Esophagus squamous epithelium (tissue), 5 donors: ENCODE data around the gene BLMH. TPM values are rescaled to one million over a fixed set of nuclear protein-coding genes. Genes with fewer than 3 reads are reported as not detected.

Source experiments
- DNase-seq: peaks from one replicate; lab custom pipeline; 2025; lab: John Stamatoyannopoulos, UW
- H3K27ac ChIP-seq, 4 donors: fragments of 200-600 bp; sonication (generic); one replicate each; pipeline ENCODE4 v1.5.1; 2016 to 2019; ENCODE audit warnings: mild to moderate bottlenecking in 1 of 4
- H3K27me3 ChIP-seq, 4 donors: fragments of 200-600 bp; sonication (generic); 1 replicate in 3 of 4; 2 replicates in 1 of 4; pipeline versions ENCODE4 v1.5.1 to v1.6.0; 2017 to 2021; ENCODE audit warnings: antibody characterized with exemption in 1 of 4
- H3K36me3 ChIP-seq, 3 donors: fragments of 200-600 bp; sonication (generic); one replicate each; pipeline ENCODE4 v1.5.1; 2016 to 2019
- H3K4me1 ChIP-seq, 3 donors: fragments of 200-600 bp; sonication (generic); one replicate each; pipeline ENCODE4 v1.5.1; 2017 to 2019
- H3K4me3 ChIP-seq, 4 donors: fragments of 200-600 bp; sonication (generic); 1 replicate in 3 of 4; 2 replicates in 1 of 4; pipeline ENCODE4 v1.5.1; 2016 to 2019; ENCODE audit warnings: mild to moderate bottlenecking in 2 of 4, moderate library complexity in 1 of 4
- H3K9me3 ChIP-seq, 3 donors: fragments of 200-600 bp; sonication (generic); one replicate each; pipeline ENCODE4 v1.5.1; 2016 to 2019
- CTCF ChIP-seq, 6 experiments: fragments of 450-650 bp in 4 of 6; fragments of 200-600 bp in 2 of 6; sonication (generic) in 2 of 6; IDR thresholded peaks; one replicate each; pipeline ENCODE4 v1.5.1; 2016 to 2019; ENCODE audit warnings: antibody characterized with exemption in 6 of 6, mild to moderate bottlenecking in 4 of 6, moderate library complexity in 4 of 6
- POLR2A ChIP-seq, 4 donors: fragments of 450-650 bp; IDR thresholded peaks; one replicate each; pipeline ENCODE4 v1.6.1; 2017; ENCODE audit warnings: antibody characterized with exemption in 4 of 4, mild to moderate bottlenecking in 4 of 4, moderate library complexity in 3 of 4
- WGBS, 2 donors: methylation state at CpG; one replicate each; pipeline ENCODE4 v1.1.5; 2018; 5-methylcytosine and 5-hydroxymethylcytosine counted together
- intact Hi-C: fragments of 100-400 bp; cut with DNase I; formaldehyde crosslinking; loops from one replicate; pipeline ENCODE4 v1.15.0; 2022
- total RNA-seq, 4 donors: library from RNA; depleted of rRNA; stranded (reverse); fragments of >200 nt; gene quantifications; one replicate each; pipeline ENCODE4 v1.1.0, GENCODE V29; 2016
- donor health status: DM: yes; HTN: yes; CAD: no.

BLMH gene
- total RNA-seq, 4 donors from 2014 or later = 18.4 to 41.4 (median 28.4) TPM

GRCh38 chr17:30290696-30291542, 825 bp downstream of the BLMH start:
- peak overlapping the region; percentile 80 to 99 (median 89) for H3K4me3 ChIP-seq
- 4 to 6% methylated on average over 10 to 11 of the region's 22 CpGs for WGBS, 2 donors
- peaks cover 0 to 34% (median 0%) of the 10 kb centered on the region in 3 donors for H3K36me3 ChIP-seq
- H3K4me1 ChIP-seq = peaks cover 6 to 18% (median 11%) of the 10 kb centered on the region in 3 donors
- intact Hi-C loops = no loop called here
- no peak for TF ChIP-seq CTCF (IDR thresholded peaks at IDR 0.05)
- no peak for TF ChIP-seq POLR2A (IDR thresholded peaks at IDR 0.05)
- no peaks in the 10 kb centered on the region for H3K27me3 ChIP-seq
- DNase-seq = no peak
- peak overlapping the region; percentile 71 to 86 (median 80) for H3K27ac ChIP-seq
- no peaks in the 10 kb centered on the region for H3K9me3 ChIP-seq

DNA sequence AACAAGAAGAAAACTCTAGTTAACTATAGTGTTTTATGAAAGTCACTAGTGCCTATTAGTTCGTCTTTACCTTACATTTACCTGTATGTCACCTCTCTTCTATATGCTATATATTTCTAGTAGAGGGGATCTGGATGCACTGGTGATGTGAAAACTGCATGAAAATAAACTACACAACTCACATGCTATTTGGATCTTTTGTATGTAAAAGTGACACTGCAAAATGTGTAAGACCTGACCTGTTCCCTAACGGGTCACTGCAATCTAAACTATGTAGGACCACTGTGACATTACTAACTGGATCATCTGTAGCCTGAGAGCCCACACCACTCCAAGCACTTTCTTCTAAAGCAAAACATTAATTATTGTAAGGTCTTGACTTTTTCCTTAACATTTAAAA, 1.7 kb downstream of the BLMH start:
- Histone ChIP-seq H3K4me3 (peak overlapping the region in 1 of 4 donors; percentile 86), H3K4me1 (peaks cover 6 to 18% (median 11%) of the 10 kb centered on the region in 3 donors), H3K27me3 (no peaks in the 10 kb centered on the region), H3K36me3 (peaks cover 0 to 43% (median 0%) of the 10 kb centered on the region in 3 donors), H3K27ac (no peak overlapping the region), H3K9me3 (no peaks in the 10 kb centered on the region)
- no peak for DNase-seq
- 77 to 81% methylated on average over 2 of the region's 2 CpGs for WGBS, 2 donors
- intact Hi-C loops = no loop called here
- TF ChIP-seq POLR2A (IDR thresholded peaks at IDR 0.05) (no peak), CTCF (IDR thresholded peaks at IDR 0.05) (no peak)

DNA sequence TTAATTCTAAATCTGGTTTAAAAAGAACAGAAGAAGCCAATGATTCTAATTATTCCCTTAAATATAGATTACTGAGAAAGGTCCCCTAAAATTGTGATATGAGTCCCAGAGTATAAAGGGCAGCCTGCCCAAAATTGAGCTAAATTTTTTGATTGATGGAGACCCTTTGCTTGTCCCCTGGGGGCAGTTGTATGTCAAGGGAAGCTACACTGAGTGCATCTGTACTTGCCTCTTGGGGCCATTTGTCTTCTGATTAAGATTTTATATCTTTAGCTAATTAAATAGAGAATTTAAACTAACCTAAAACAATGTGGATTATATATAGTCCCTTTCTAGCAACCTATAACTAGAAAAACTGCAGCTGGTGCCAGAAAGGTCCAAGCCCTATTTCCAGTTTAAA, 12.6 kb downstream of the BLMH start:
- H3K36me3 ChIP-seq = peaks cover 0 to 98% (median 18%) of the 10 kb centered on the region in 3 donors
- no peaks in the 10 kb centered on the region for H3K9me3 ChIP-seq

DNA sequence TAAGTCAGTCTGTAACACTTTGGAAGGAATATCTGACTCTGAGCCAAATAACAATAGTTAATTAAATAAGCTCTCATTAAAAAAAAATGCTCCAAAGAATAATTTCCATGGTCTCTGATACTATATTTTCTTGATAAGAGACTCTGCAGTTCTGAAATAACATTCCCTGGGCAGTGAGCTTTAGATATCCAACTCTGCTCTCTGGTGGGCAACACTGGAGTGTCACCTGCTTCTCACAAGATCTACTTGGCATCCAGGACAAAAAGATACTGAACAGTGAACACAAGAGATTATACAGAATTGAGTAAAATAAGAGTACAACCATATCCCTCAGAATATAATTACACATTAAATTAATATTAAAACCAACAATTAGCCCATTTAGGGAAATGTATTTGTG, 13.7 kb downstream of the BLMH start:
- Histone ChIP-seq H3K4me3 (no peak overlapping the region), H3K4me1 (no peaks in the 10 kb centered on the region), H3K27me3 (no peaks in the 10 kb centered on the region), H3K36me3 (peaks cover 0 to 98% (median 21%) of the 10 kb centered on the region in 3 donors), H3K9me3 (no peaks in the 10 kb centered on the region), H3K27ac (no peak overlapping the region)
- intact Hi-C loops = no loop called here
- TF ChIP-seq POLR2A (IDR thresholded peaks at IDR 0.05) (no peak), CTCF (IDR thresholded peaks at IDR 0.05) (peak in 2 of 6 experiments; percentile 24 to 31)
- no peak for DNase-seq

More for the DNA sequence above, 12.6 kb downstream of the BLMH start:
- intact Hi-C loops = no loop called here
- TF ChIP-seq CTCF (IDR thresholded peaks at IDR 0.05) = no peak
- H3K27me3 ChIP-seq = no peaks in the 10 kb centered on the region
- H3K27ac ChIP-seq = no peak overlapping the region
- DNase-seq = no peak
- no peaks in the 10 kb centered on the region for H3K4me1 ChIP-seq
- no peak overlapping the region for H3K4me3 ChIP-seq

DNA sequence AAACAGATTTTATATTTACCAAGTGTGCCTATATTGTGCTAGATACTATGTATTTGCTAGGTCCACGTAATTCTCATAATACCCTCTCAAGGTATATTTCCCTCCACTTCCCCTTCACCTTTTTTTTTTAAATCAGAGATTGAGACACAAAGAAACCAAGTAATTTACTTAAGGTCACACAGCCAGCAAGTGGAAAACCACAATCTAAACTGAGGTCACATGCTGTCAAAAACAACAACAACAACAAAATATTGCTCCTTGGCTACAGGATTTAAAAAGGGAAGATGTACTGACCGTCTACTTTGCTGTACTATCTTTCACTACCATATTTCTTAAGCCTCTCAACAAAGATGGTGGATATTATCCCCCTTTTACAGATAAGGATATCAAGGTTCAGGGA, 15.8 kb downstream of the BLMH start:
- Histone ChIP-seq H3K27me3 (no peaks in the 10 kb centered on the region), H3K27ac (no peak overlapping the region), H3K36me3 (peaks cover 5 to 98% (median 39%) of the 10 kb centered on the region in 3 donors), H3K4me1 (no peaks in the 10 kb centered on the region), H3K9me3 (no peaks in the 10 kb centered on the region), H3K4me3 (no peak overlapping the region)
- intact Hi-C loops = no loop called here
- no peak for DNase-seq
- WGBS, 2 donors = 78 to 96% methylated on average over 2 of the region's 2 CpGs
- TF ChIP-seq POLR2A (IDR thresholded peaks at IDR 0.05) (no peak), CTCF (IDR thresholded peaks at IDR 0.05) (no peak)
